Psoas muscle (tissue), 8 donors: Measurements from ENCODE around the gene NADSYN1. TPM values are rescaled to one million over a fixed set of nuclear protein-coding genes. Genes with fewer than 3 reads are reported as not detected.

ENCODE experiments used
- ATAC-seq, 4 donors: fragments of 200-7000 bp; cut with Tn5 transposase; one replicate each; pipeline ENCODE4 v1.9.1; 2020; ENCODE audit warnings: moderate library complexity in 3 of 4, mild to moderate bottlenecking in 2 of 4
- DNase-seq, 2 donors: peaks; one replicate each; pipeline ENCODE4 v3.0.0-alpha.2; 2020
- H3K27ac ChIP-seq: fragments of 200-600 bp; one replicate; pipeline ENCODE4 v1.8.0; 2022
- H3K27me3 ChIP-seq, 3 donors: fragments of 200-600 bp in 1 of 3; one replicate each; pipeline versions ENCODE4 v1.6.1 to v1.8.0; 2013 to 2022; ENCODE audit warnings: low read length in 2 of 3, mild to moderate bottlenecking in 2 of 3, moderate library complexity in 1 of 3; ENCODE audit not compliant: insufficient read depth in 3 of 3
- H3K36me3 ChIP-seq, 2 donors: fragments of 200-600 bp in 1 of 2; one replicate each; pipeline versions ENCODE4 v1.6.1 to v1.8.0; 2013 to 2022; ENCODE audit warnings: low read depth in 1 of 2, mild to moderate bottlenecking in 1 of 2, moderate library complexity in 1 of 2; ENCODE audit not compliant: insufficient read depth in 1 of 2
- H3K4me1 ChIP-seq: fragments of 200-600 bp; one replicate; pipeline ENCODE4 v1.8.0; 2022
- H3K4me3 ChIP-seq: fragments of 200-600 bp; one replicate; pipeline ENCODE4 v1.8.0; 2022; ENCODE audit warnings: mild to moderate bottlenecking
- H3K9me3 ChIP-seq: fragments of 200-600 bp; one replicate; pipeline ENCODE4 v1.8.0; 2022
- WGBS, 3 donors: extraction: QIAGEN DNeasy Blood & Tissue Kit; methylation state at CpG; one replicate each; pipeline versions ENCODE4 v1.1.6 to v1.1.7; 2013; 5-methylcytosine and 5-hydroxymethylcytosine counted together
- intact Hi-C, 2 donors: fragments of 100-400 bp; cut with DNase I; formaldehyde crosslinking; loops; one replicate each; pipeline versions ENCODE4 v1.11.0 to v1.14.2; 2022
- polyA plus RNA-seq, 3 donors: library from polyadenylated mRNA; stranded (reverse); fragments of 200-250 nt; gene quantifications; one replicate each; pipeline ENCODE4 v1.2.3, GENCODE V29; 2013
- total RNA-seq, 4 donors: library from RNA; stranded (reverse); fragmentation: NEBNext Ultra II Directional in 2 of 4; extraction: Animal tissue kit (Norgen Biotek cat#: 25700) in 2 of 4; gene quantifications; one replicate each; pipeline versions ENCODE4 v1.2.1 to v1.2.4, GENCODE V29; 2021 to 2023
- TF ChIP-seq, protein P1 (sequence below): fragments of 200-600 bp; IDR thresholded peaks from one replicate; pipeline ENCODE4 v1.8.0; 2022; ENCODE audit warnings: antibody characterized with exemption
- donor health status: healthy with polysubstance abuse.
- donor health status: DM: no; HTN: no; CAD: no; lungs with moderate emphysema.
- donor health status: Bipolar disorder and iron deficiency.
- donor health status: healthy.
- donor health status: DM: yes; HTN: yes; CAD: no.
- donor health status: DM: no; HTN: no; CAD: no.
- donor health status: DM: no; HTN: no; CAD: no.
- donor health status: DM: yes; HTN: yes; CAD: no.

Gene NADSYN1
- total and polyA plus RNA-seq, 7 donors: 7.8 to 19.3 (median 13.0) TPM

DNA sequence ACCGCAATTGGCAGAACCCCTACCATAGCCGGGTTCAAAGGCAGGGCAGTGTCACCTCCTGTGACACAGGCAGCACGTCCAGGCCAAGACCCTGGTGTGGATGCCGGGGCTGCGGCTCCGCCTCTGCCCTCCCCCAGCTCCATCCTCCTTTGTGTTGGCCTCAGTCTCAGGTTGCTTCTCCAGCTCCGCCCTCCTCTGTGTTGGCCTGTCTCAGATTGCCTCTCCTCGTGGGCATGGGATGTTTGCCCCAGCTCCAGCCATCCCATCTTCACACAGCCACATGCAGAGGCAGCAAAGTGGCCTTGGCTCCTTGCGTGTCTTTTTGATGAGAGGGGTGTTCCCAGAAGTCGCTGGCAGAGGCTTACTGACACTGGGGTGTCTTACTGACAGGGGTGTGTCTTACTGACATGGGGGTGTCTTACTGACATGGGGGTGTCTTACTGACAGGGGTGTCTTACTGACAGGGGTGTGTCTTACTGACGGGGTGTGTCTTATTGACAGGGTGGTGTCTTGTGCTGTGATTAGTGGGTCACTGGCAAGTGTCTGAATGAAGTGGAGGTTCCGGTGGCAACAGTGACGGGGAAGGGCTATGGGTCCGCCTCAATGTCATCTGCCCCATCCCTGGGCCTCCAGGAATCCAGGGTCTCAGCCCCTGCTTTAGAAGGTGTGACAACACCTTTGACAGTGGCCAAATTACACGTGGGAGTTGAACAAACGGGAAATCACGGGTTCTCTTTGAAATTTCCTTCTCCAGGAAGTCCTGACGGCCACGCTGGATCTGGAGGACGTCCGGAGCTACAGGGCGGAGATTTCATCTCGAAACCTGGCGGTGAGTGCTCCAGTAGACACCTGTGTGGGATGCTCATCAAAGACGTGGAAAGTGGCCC lies 24.9 kb downstream of the NADSYN1 start:
- no peaks in the 10 kb centered on the region for H3K27me3 ChIP-seq
- TF ChIP-seq, protein P1, sequence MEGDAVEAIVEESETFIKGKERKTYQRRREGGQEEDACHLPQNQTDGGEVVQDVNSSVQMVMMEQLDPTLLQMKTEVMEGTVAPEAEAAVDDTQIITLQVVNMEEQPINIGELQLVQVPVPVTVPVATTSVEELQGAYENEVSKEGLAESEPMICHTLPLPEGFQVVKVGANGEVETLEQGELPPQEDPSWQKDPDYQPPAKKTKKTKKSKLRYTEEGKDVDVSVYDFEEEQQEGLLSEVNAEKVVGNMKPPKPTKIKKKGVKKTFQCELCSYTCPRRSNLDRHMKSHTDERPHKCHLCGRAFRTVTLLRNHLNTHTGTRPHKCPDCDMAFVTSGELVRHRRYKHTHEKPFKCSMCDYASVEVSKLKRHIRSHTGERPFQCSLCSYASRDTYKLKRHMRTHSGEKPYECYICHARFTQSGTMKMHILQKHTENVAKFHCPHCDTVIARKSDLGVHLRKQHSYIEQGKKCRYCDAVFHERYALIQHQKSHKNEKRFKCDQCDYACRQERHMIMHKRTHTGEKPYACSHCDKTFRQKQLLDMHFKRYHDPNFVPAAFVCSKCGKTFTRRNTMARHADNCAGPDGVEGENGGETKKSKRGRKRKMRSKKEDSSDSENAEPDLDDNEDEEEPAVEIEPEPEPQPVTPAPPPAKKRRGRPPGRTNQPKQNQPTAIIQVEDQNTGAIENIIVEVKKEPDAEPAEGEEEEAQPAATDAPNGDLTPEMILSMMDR: no peak
- H3K27ac ChIP-seq: no peak overlapping the region
- no peak for ATAC-seq
- no peaks in the 10 kb centered on the region for H3K4me1 ChIP-seq
- no peak overlapping the region for H3K4me3 ChIP-seq
- no peak for DNase-seq
- intact Hi-C loops: no loop called here
- WGBS, 3 donors: 67 to 81% (median 72%) methylated on average over 25 of the region's 25 CpGs
- peaks cover 0 to 96% of the 10 kb centered on the region in 2 donors for H3K36me3 ChIP-seq
- H3K9me3 ChIP-seq: no peaks in the 10 kb centered on the region

DNA sequence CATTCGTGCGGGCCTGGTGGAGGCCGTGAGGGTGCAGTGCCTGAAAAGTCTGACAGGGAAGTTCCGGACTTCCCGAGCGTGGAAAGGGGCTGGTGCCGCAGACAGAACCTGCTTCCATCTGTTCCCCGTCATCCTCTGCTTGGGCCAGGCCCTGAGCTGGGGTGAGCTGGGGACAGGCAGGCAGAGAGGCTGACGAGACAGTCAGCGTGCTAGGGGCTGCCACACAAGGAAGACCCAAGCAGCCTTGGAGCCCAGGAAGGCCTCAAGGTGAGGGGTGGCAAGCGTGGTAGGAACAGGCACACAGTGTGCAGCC lies 25.5 kb downstream of the NADSYN1 start:
- ATAC-seq (no peak), DNase-seq (no peak)
- Histone ChIP-seq H3K4me3 (no peak overlapping the region), H3K27ac (no peak overlapping the region), H3K27me3 (no peaks in the 10 kb centered on the region), H3K36me3 (peaks cover 0 to 96% of the 10 kb centered on the region in 2 donors), H3K9me3 (no peaks in the 10 kb centered on the region), H3K4me1 (no peaks in the 10 kb centered on the region)
- TF ChIP-seq, protein P1: no peak
- intact Hi-C loops: no loop called here
- 85 to 90% (median 87%) methylated on average over 11 of the region's 11 CpGs for WGBS, 3 donors

DNA sequence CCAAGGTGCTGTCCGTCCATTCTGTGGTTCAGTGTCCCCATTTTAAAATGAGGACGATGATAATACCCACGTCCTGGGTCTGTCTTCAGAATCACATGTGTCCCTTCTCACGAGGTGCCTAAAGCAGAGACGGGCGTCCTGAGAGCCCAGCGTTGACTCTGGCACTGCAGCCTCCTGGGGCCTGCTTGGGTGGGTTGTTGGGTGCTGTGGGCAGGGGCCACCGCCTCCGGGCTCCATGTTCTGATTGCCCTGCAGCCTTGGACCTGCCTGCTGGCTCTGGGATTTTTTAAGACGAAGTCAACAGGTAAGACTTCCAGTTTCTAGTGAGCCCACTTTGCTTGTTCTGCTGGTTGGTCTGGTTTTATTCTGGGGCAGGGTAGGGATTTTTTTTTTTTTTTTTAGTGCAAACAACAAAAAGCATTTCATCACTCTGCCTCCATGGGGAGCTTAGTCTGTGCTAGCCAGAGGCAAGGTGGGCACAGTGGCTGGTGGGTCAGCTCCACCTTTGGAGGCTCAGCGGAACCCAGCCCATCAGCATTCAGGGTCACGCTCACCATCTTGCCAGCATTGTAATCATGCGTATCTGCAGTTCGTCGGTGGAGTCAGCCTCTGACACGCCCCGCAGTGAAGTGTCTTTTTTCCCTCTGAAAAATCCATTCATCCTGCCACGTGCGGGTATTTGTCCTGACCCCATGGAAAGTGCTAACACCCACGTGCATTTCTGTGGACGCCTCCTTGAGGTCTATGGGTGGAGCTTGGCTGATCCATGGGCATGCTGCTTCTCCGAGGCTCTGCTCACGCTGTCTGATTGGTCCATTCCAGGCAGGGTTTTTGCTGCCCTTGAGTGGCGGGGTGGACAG lies 28.3 kb downstream of the NADSYN1 start:
- Histone ChIP-seq H3K36me3 (peaks cover 0 to 96% of the 10 kb centered on the region in 2 donors), H3K27me3 (no peaks in the 10 kb centered on the region), H3K27ac (no peak overlapping the region), H3K4me1 (no peaks in the 10 kb centered on the region), H3K4me3 (no peak overlapping the region), H3K9me3 (no peaks in the 10 kb centered on the region)
- TF ChIP-seq, protein P1: no peak
- ATAC-seq: no peak
- intact Hi-C loops: no loop called here
- no peak for DNase-seq
- 87 to 93% (median 90%) methylated on average over 24 of the region's 24 CpGs for WGBS, 3 donors

DNA sequence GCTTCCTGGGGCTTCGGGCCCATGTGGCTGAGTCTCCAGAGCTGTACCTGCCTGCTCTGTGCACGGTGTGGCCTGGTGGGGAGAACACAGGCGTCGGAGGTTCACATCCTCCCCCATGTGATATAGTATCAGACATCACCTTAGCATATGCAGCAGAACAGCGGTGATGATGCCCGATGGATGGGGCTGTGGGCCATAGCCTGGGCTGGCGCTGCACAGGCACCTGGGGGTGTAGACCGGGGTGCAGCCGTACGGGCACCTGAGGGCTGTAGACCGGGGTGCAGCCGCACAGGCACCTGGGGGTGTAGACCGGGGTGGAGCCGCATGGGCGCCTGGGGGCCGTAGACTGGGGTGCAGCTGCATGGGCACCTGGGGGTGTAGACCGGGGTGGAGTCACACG lies 29.2 kb downstream of the NADSYN1 start:
- DNase-seq (no peak), ATAC-seq (no peak)
- H3K9me3 ChIP-seq: no peaks in the 10 kb centered on the region
- intact Hi-C loops: no loop called here
- WGBS, 3 donors: 95 to 99% (median 98%) methylated on average over 17 to 18 of the region's 18 CpGs
- TF ChIP-seq, protein P1: no peak
- H3K4me3 ChIP-seq: no peak overlapping the region
- H3K27ac ChIP-seq: no peak overlapping the region
- H3K4me1 ChIP-seq: no peaks in the 10 kb centered on the region
- no peaks in the 10 kb centered on the region for H3K27me3 ChIP-seq
- H3K36me3 ChIP-seq: peaks cover 0 to 91% of the 10 kb centered on the region in 2 donors
